H9 (cell line): ENCODE measurements around the gene TMEFF2. TPM values are rescaled to one million over a fixed set of nuclear protein-coding genes. Genes with fewer than 3 reads are reported as not detected.

Experiments
- DNase-seq: peaks from one replicate; pipeline ENCODE4 v3.0.0-alpha.2; 2017
- H2AFZ ChIP-seq: one replicate; pipeline ENCODE4 v1.6.1; 2013; ENCODE audit warnings: mild to moderate bottlenecking, low read length, control low read depth, moderate library complexity
- H2AK5ac ChIP-seq: 2 replicates; pipeline ENCODE4 v1.6.1; 2013; ENCODE audit warnings: low read length, control low read depth, mixed read lengths; ENCODE audit not compliant: insufficient read length
- H2BK120ac ChIP-seq: one replicate; pipeline ENCODE4 v1.6.1; 2013; ENCODE audit warnings: low read depth, mild to moderate bottlenecking, low read length, control low read depth, inconsistent platforms; ENCODE audit not compliant: poor library complexity, severe bottlenecking
- H2BK12ac ChIP-seq: 2 replicates; pipeline ENCODE4 v1.6.1; 2013; ENCODE audit warnings: low read length, control low read depth, mixed read lengths, low read depth; ENCODE audit not compliant: insufficient read length
- H2BK15ac ChIP-seq: 2 replicates; pipeline ENCODE4 v1.6.1; 2013; ENCODE audit warnings: low read depth, low read length, control low read depth
- H2BK20ac ChIP-seq: one replicate; pipeline ENCODE4 v1.6.1; 2013; ENCODE audit warnings: low read depth, mild to moderate bottlenecking, low read length, control low read depth, inconsistent platforms; ENCODE audit not compliant: poor library complexity, severe bottlenecking
- H2BK5ac ChIP-seq: 2 replicates; pipeline ENCODE4 v1.6.1; 2013; ENCODE audit warnings: low read length, control low read depth, mixed read lengths; ENCODE audit not compliant: insufficient read length
- H3K14ac ChIP-seq: 2 replicates; pipeline ENCODE4 v1.6.1; 2013; ENCODE audit warnings: low read length, control low read depth; ENCODE audit not compliant: insufficient read depth
- H3K18ac ChIP-seq: 2 replicates; pipeline ENCODE4 v1.6.1; 2013; ENCODE audit warnings: low read depth, mild to moderate bottlenecking, mixed read lengths, low read length, control low read depth; ENCODE audit not compliant: insufficient read length
- H3K23ac ChIP-seq: 2 replicates; pipeline ENCODE4 v1.6.1; 2013; ENCODE audit warnings: low read length, control low read depth, mixed read lengths, low read depth; ENCODE audit not compliant: insufficient read length
- H3K23me2 ChIP-seq: 2 replicates; pipeline ENCODE4 v1.6.1; 2013; ENCODE audit warnings: low read depth, mild to moderate bottlenecking, mixed read lengths, low read length, control low read depth; ENCODE audit not compliant: insufficient read length, poor library complexity, severe bottlenecking
- H3K27ac ChIP-seq: 2 replicates; pipeline ENCODE4 v1.5.1; 2013; ENCODE audit warnings: low read length, control low read depth, mixed read lengths, low read depth; ENCODE audit not compliant: insufficient read length
- H3K27me3 ChIP-seq: 2 replicates; pipeline ENCODE4 v1.6.1; 2013; ENCODE audit warnings: low read length, control low read depth, inconsistent platforms; ENCODE audit not compliant: insufficient read depth
- H3K4ac ChIP-seq: 2 replicates; pipeline ENCODE4 v1.6.1; 2013; ENCODE audit warnings: low read depth, mild to moderate bottlenecking, control low read depth, inconsistent platforms, low read length, moderate library complexity
- H3K4me1 ChIP-seq: 2 replicates; pipeline ENCODE4 v1.6.1; 2013; ENCODE audit warnings: low read length, control low read depth, inconsistent platforms; ENCODE audit not compliant: insufficient read depth
- H3K4me2 ChIP-seq: 2 replicates; pipeline ENCODE4 v1.6.1; 2013; ENCODE audit warnings: low read length, control low read depth, mixed read lengths; ENCODE audit not compliant: insufficient read length, insufficient read depth
- H3K56ac ChIP-seq: 2 replicates; pipeline ENCODE4 v1.6.1; 2013; ENCODE audit warnings: low read depth, mild to moderate bottlenecking, mixed read lengths, low read length, control low read depth; ENCODE audit not compliant: insufficient read length
- H3K79me1 ChIP-seq: 2 replicates; pipeline ENCODE4 v1.6.1; 2013; ENCODE audit warnings: low read depth, mild to moderate bottlenecking, moderate library complexity, low read length, control low read depth, inconsistent platforms; ENCODE audit not compliant: insufficient read depth, poor library complexity, severe bottlenecking
- H3K79me2 ChIP-seq: 2 replicates; pipeline ENCODE4 v1.6.1; 2013; ENCODE audit warnings: low read length, control low read depth, inconsistent platforms; ENCODE audit not compliant: insufficient read depth
- H3K9ac ChIP-seq: 2 replicates; pipeline ENCODE4 v1.6.1; 2013; ENCODE audit warnings: low read length, control low read depth, mixed read lengths; ENCODE audit not compliant: insufficient read length; ENCODE audit errors: extremely low read depth
- H3K9me3 ChIP-seq: one replicate; pipeline ENCODE4 v1.6.1; 2013; ENCODE audit warnings: low read depth, low read length, inconsistent platforms; ENCODE audit not compliant: control insufficient read depth
- H3T11ph ChIP-seq: one replicate; pipeline ENCODE4 v1.6.1; 2013; ENCODE audit warnings: mild to moderate bottlenecking, low read length, control low read depth, inconsistent platforms
- H4K20me1 ChIP-seq: one replicate; pipeline ENCODE4 v1.6.1; 2013; ENCODE audit not compliant: control insufficient read depth, insufficient read length, insufficient read depth
- H4K5ac ChIP-seq: 2 replicates; pipeline ENCODE4 v1.6.1; 2013; ENCODE audit warnings: low read depth, mild to moderate bottlenecking, mixed read lengths, low read length, control low read depth; ENCODE audit not compliant: insufficient read length
- H4K8ac ChIP-seq: replicated peaks from 2 replicates; pipeline ENCODE4 v1.6.1; 2013; ENCODE audit warnings: low read length, control low read depth, mixed read lengths, low read depth; ENCODE audit not compliant: insufficient read length
- H4K91ac ChIP-seq: 2 replicates; pipeline ENCODE4 v1.6.1; 2013; ENCODE audit warnings: low read depth, mild to moderate bottlenecking, moderate library complexity, mixed read lengths, low read length, control low read depth; ENCODE audit not compliant: insufficient read length
- H3K27ac Mint-ChIP-seq, 3 experiments: 2 replicates in 2 of 3; 3 replicates in 1 of 3; pipeline ENCODE4 v1.8.0; 2020 to 2021; ENCODE audit warnings: mixed read lengths in 3 of 3, mild to moderate bottlenecking in 1 of 3, moderate library complexity in 1 of 3
- H3K27me3 Mint-ChIP-seq: 2 replicates; pipeline ENCODE4 v1.8.0; 2021; ENCODE audit warnings: low read depth, mild to moderate bottlenecking, moderate library complexity, mixed read lengths
- H3K36me3 Mint-ChIP-seq, 3 experiments: 2 replicates in 2 of 3; 3 replicates in 1 of 3; pipeline ENCODE4 v1.8.0; 2020 to 2021; ENCODE audit warnings: low read depth in 3 of 3, mixed read lengths in 3 of 3; ENCODE audit not compliant: insufficient read depth in 1 of 3
- H3K4me1 Mint-ChIP-seq, 2 experiments: 2 replicates each; pipeline ENCODE4 v1.8.0; 2020; ENCODE audit warnings: mixed read lengths in 2 of 2
- H3K4me3 Mint-ChIP-seq, 2 experiments: 2 replicates in 1 of 2; 3 replicates in 1 of 2; pipeline ENCODE4 v1.8.0; 2020 to 2021; ENCODE audit warnings: mild to moderate bottlenecking in 2 of 2, mixed read lengths in 2 of 2, moderate library complexity in 1 of 2
- H3K9me3 Mint-ChIP-seq, 2 experiments: 2 replicates in 1 of 2; 3 replicates in 1 of 2; pipeline ENCODE4 v1.8.0; 2020; ENCODE audit warnings: mild to moderate bottlenecking in 2 of 2, mixed read lengths in 2 of 2, moderate library complexity in 1 of 2
- WGBS: extraction: QIAGEN DNeasy Blood & Tissue Kit; methylation state at CpG from one replicate; pipeline ENCODE4 v1.1.7; 2013; ENCODE audit warnings: missing lambda C conversion rate, low lambda C conversion rate, mixed read lengths; ENCODE audit not compliant: insufficient read length; ENCODE audit errors: extremely low coverage; 5-methylcytosine and 5-hydroxymethylcytosine counted together
- total RNA-seq: library from RNA; stranded (reverse); gene quantifications from 2 replicates; pipeline ENCODE4 v1.2.1, GENCODE V29; 2021
- TF ChIP-seq, protein P1 (sequence below): fragments of 200-600 bp; sonication (generic); conservative IDR thresholded peaks from 3 replicates; pipeline ENCODE4 v1.8.0; 2021; ENCODE audit warnings: antibody characterized with exemption, mild to moderate bottlenecking

Gene TMEFF2
- total RNA-seq, 1 experiment from 2014 or later: 0.39 TPM

DNA sequence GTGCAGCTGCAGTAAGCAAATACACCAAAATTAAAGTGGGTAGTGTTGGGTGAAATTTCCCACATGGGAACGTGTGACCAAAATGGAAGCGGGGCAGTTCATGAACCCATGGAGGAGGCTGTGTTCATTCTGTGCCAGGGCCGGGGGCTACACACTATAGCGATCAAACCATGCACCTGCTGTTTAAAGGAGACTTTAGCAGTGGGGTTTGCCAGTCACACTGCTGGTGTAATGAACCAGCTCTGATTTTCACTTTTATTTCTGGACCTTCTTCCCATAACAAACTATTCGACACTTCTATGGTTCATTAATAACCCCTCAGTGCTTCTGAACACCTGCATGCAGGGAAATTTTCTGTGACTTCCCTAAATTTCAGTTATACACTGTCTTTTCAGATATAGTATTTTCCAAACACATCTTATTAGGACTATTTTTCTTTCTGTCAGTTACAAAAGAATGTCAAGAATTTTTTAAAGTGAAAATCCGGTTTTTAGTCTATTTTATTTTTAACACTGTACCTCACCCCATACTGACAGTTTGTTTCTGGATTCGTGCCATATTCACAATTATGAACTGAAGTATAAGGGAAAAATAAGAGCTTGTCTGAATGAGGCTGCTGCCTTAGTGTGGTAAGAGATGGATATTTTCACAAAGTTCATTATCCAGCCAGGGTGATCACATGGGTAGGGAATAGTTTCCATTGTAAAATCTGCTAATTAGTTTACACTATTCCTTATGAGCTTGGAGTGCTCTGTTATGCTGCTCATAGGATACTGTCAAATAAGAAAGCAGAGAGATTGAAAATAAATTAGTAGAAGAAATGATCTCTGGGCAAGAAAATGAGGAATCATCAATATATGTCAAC is 236.5 kb downstream of the TMEFF2 start:
- H4K91ac ChIP-seq: no peak overlapping the region
- H3K79me2 ChIP-seq: no peaks in the 10 kb centered on the region
- H3K4me1 ChIP-seq: no peaks in the 10 kb centered on the region
- H3K36me3 Mint-ChIP-seq: no peaks in the 10 kb centered on the region
- no peak overlapping the region for H3K27ac Mint-ChIP-seq
- H4K5ac ChIP-seq: no peak overlapping the region
- no peak for DNase-seq
- H4K20me1 ChIP-seq: no peaks in the 10 kb centered on the region
- no peaks in the 10 kb centered on the region for H3K27me3 ChIP-seq
- H3K4me1 Mint-ChIP-seq: no peaks in the 10 kb centered on the region
- H2BK120ac ChIP-seq: no peak overlapping the region
- H3K23ac ChIP-seq: no peak overlapping the region
- H3T11ph ChIP-seq: no peak overlapping the region
- TF ChIP-seq, protein P1, sequence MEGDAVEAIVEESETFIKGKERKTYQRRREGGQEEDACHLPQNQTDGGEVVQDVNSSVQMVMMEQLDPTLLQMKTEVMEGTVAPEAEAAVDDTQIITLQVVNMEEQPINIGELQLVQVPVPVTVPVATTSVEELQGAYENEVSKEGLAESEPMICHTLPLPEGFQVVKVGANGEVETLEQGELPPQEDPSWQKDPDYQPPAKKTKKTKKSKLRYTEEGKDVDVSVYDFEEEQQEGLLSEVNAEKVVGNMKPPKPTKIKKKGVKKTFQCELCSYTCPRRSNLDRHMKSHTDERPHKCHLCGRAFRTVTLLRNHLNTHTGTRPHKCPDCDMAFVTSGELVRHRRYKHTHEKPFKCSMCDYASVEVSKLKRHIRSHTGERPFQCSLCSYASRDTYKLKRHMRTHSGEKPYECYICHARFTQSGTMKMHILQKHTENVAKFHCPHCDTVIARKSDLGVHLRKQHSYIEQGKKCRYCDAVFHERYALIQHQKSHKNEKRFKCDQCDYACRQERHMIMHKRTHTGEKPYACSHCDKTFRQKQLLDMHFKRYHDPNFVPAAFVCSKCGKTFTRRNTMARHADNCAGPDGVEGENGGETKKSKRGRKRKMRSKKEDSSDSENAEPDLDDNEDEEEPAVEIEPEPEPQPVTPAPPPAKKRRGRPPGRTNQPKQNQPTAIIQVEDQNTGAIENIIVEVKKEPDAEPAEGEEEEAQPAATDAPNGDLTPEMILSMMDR: no peak
- no peak overlapping the region for H2BK20ac ChIP-seq
- H3K4me3 Mint-ChIP-seq: no peak overlapping the region
- H3K18ac ChIP-seq: no peak overlapping the region
- no peaks in the 10 kb centered on the region for H3K9me3 Mint-ChIP-seq
- no peaks in the 10 kb centered on the region for H3K27me3 Mint-ChIP-seq
- no peak overlapping the region for H3K4ac ChIP-seq
- no peak overlapping the region for H3K14ac ChIP-seq
- no peaks in the 10 kb centered on the region for H3K23me2 ChIP-seq
- H4K8ac ChIP-seq: no peak overlapping the region
- no peak overlapping the region for H2AK5ac ChIP-seq
- no peak overlapping the region for H3K56ac ChIP-seq
- no peak overlapping the region for H2AFZ ChIP-seq
- no peak overlapping the region for H2BK5ac ChIP-seq
- H2BK12ac ChIP-seq: no peak overlapping the region
- H3K79me1 ChIP-seq: no peaks in the 10 kb centered on the region
- H3K9me3 ChIP-seq: no peaks in the 10 kb centered on the region
- WGBS: no CpG with 5 or more reads among the region's 7 CpGs
- no peak overlapping the region for H3K27ac ChIP-seq
- H2BK15ac ChIP-seq: no peak overlapping the region
- H3K4me2 ChIP-seq: no peak overlapping the region
- H3K9ac ChIP-seq: no peak overlapping the region
